K562 (cell line): Measurements from ENCODE around the gene MRPL11. TPM values are rescaled to one million over a fixed set of nuclear protein-coding genes. Genes with fewer than 3 reads are reported as not detected.

Experiments
- CHD4 ChIP-seq: fragments of 200-600 bp; sonication (generic); IDR thresholded peaks from 3 replicates; pipeline ENCODE4 v1.6.1; 2012; ENCODE audit warnings: low read depth, mild to moderate bottlenecking, mixed read lengths, low read length, inconsistent platforms; ENCODE audit not compliant: insufficient read depth, insufficient replicate concordance, poor library complexity, severe bottlenecking
- DIDO1 ChIP-seq: fragments of 450-650 bp; IDR thresholded peaks from 2 replicates; pipeline ENCODE4 v1.6.1; 2016; ENCODE audit warnings: low read depth, missing biosample characterization, missing genetic modification characterization
- FOXK1 ChIP-seq: sonication (generic); formaldehyde crosslinking; IDR thresholded peaks from 2 replicates; pipeline ENCODE4 v1.8.0; 2022; ENCODE audit warnings: missing genetic modification reagents, mild to moderate bottlenecking, borderline replicate concordance
- KAT2B ChIP-seq: IDR thresholded peaks from one replicate; pipeline ENCODE4 v1.6.1; 2012; ENCODE audit warnings: low read depth, mild to moderate bottlenecking, control low read depth, inconsistent platforms, low read length, moderate library complexity
- MED1 ChIP-seq: sonication (generic); formaldehyde crosslinking; IDR thresholded peaks from 2 replicates; pipeline ENCODE4 v1.8.1; 2023; ENCODE audit warnings: missing genetic modification reagents, borderline replicate concordance
- MIER1 ChIP-seq: fragments of 450-650 bp; IDR thresholded peaks from 2 replicates; pipeline ENCODE4 v1.6.1; 2016; ENCODE audit warnings: antibody characterized with exemption, mild to moderate bottlenecking, low read depth
- RBBP5 ChIP-seq: fragments of 200-600 bp; sonication (generic); IDR thresholded peaks from 2 replicates; pipeline ENCODE4 v1.6.1; 2012; ENCODE audit warnings: borderline replicate concordance, mild to moderate bottlenecking, low read length, control low read depth, inconsistent platforms; ENCODE audit not compliant: insufficient read depth, poor library complexity, severe bottlenecking
- SREBF2 ChIP-seq: sonication (generic); formaldehyde crosslinking; IDR thresholded peaks from 2 replicates; pipeline ENCODE4 v1.4.0; 2020; ENCODE audit warnings: mild to moderate bottlenecking, missing genetic modification reagents
- ZBTB7A ChIP-seq: IDR thresholded peaks from 2 replicates; pipeline ENCODE4 v1.6.1; 2011; ENCODE audit warnings: low read depth, mild to moderate bottlenecking, low read length, moderate library complexity, borderline replicate concordance; ENCODE audit not compliant: control insufficient read depth
- ZNF280A ChIP-seq: fragments of 450-650 bp; IDR thresholded peaks from 2 replicates; pipeline ENCODE4 v1.6.1; 2018; ENCODE audit warnings: mild to moderate bottlenecking, low read depth; ENCODE audit not compliant: partially characterized antibody
- ZNF384 ChIP-seq: IDR thresholded peaks from 2 replicates; pipeline ENCODE4 v1.6.1; 2012; ENCODE audit warnings: low read depth, low read length, improper control_type of control experiment
- ZNF551 ChIP-seq: fragments of 250-450 bp; sonication (Bioruptor Pico); IDR thresholded peaks from 2 replicates; pipeline ENCODE4 v1.5.0; 2021; ENCODE audit warnings: mild to moderate bottlenecking, moderate library complexity
- ZNF57 ChIP-seq: fragments of 450-650 bp; formaldehyde crosslinking; IDR thresholded peaks from 2 replicates; pipeline ENCODE4 v1.4.0; 2020; ENCODE audit warnings: mild to moderate bottlenecking, moderate library complexity
- polyA plus RNA-seq, 8 experiments: library from polyadenylated mRNA; depleted of rRNA in 4 of 8; stranded (reverse) in 5 of 8; unstranded in 3 of 8; fragments of >200 nt; fragmentation: Nextera tagmentation in 2 of 8; fragmentation: Illumina TruSeq in 1 of 8; extraction: Ambion mirVana in 2 of 8; extraction: Trizol in 1 of 8; gene quantifications; 2 replicates each; pipeline versions ENCODE4 v1.2.1 to v1.2.3, GENCODE V29; 2011 to 2014; ENCODE audit warnings: inconsistent platforms in 1 of 8, missing spikeins in 1 of 8
- total RNA-seq, 7 experiments: library from RNA; depleted of rRNA in 6 of 7; stranded (reverse); fragments of >200 nt in 6 of 7; fragmentation: Illumina TruSeq in 2 of 7; extraction: Trizol in 2 of 7; gene quantifications; 2 replicates each; pipeline versions ENCODE4 v1.2.1 to v1.2.3, GENCODE V29; 2011 to 2021; ENCODE audit warnings: low replicate concordance in 1 of 7
- TF ChIP-seq, protein P1 (sequence below): fragments of 450-650 bp; formaldehyde crosslinking; IDR thresholded peaks from 2 replicates; pipeline ENCODE4 v1.4.0; 2022; ENCODE audit warnings: mild to moderate bottlenecking, moderate library complexity
- TF ChIP-seq, protein P2 (sequence below), 2 experiments: fragments of 450-650 bp; formaldehyde crosslinking in 1 of 2; IDR thresholded peaks; 2 replicates each; pipeline versions ENCODE4 v1.4.0 to v1.6.1; 2014 to 2020; ENCODE audit warnings: mild to moderate bottlenecking in 2 of 2, borderline replicate concordance in 1 of 2, low read depth in 1 of 2

The MRPL11 gene
- total and polyA plus RNA-seq, 9 of the 15 experiments (the other 6 are each of a cell fraction or from before 2014, with no cell fraction given), result 33.0 to 173 (median 91.9) TPM

GRCh38 chr11:66478729-66479393 lies 40.2 kb upstream of the MRPL11 start (continued):
- TF ChIP-seq ZNF280A, result no peak
- TF ChIP-seq RBBP5, result no peak
- TF ChIP-seq MED1, result no peak
- no peak for TF ChIP-seq DIDO1 (tag)
- no peak for TF ChIP-seq ZNF57 (CRISPR knock-in tag)
- TF ChIP-seq, protein P1, sequence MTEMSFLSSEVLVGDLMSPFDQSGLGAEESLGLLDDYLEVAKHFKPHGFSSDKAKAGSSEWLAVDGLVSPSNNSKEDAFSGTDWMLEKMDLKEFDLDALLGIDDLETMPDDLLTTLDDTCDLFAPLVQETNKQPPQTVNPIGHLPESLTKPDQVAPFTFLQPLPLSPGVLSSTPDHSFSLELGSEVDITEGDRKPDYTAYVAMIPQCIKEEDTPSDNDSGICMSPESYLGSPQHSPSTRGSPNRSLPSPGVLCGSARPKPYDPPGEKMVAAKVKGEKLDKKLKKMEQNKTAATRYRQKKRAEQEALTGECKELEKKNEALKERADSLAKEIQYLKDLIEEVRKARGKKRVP, result no peak
- TF ChIP-seq MIER1, result no peak
- TF ChIP-seq FOXK1 (CRISPR knock-in tag), result no peak
- no peak for TF ChIP-seq ZNF384
- TF ChIP-seq ZNF551 (CRISPR knock-in tag), result no peak
- TF ChIP-seq SREBF2 (CRISPR knock-in tag), result no peak
- TF ChIP-seq CHD4, result peak; percentile 95
- TF ChIP-seq KAT2B, result no peak
- peak; percentile 97 for TF ChIP-seq ZBTB7A
- TF ChIP-seq, protein P2, sequence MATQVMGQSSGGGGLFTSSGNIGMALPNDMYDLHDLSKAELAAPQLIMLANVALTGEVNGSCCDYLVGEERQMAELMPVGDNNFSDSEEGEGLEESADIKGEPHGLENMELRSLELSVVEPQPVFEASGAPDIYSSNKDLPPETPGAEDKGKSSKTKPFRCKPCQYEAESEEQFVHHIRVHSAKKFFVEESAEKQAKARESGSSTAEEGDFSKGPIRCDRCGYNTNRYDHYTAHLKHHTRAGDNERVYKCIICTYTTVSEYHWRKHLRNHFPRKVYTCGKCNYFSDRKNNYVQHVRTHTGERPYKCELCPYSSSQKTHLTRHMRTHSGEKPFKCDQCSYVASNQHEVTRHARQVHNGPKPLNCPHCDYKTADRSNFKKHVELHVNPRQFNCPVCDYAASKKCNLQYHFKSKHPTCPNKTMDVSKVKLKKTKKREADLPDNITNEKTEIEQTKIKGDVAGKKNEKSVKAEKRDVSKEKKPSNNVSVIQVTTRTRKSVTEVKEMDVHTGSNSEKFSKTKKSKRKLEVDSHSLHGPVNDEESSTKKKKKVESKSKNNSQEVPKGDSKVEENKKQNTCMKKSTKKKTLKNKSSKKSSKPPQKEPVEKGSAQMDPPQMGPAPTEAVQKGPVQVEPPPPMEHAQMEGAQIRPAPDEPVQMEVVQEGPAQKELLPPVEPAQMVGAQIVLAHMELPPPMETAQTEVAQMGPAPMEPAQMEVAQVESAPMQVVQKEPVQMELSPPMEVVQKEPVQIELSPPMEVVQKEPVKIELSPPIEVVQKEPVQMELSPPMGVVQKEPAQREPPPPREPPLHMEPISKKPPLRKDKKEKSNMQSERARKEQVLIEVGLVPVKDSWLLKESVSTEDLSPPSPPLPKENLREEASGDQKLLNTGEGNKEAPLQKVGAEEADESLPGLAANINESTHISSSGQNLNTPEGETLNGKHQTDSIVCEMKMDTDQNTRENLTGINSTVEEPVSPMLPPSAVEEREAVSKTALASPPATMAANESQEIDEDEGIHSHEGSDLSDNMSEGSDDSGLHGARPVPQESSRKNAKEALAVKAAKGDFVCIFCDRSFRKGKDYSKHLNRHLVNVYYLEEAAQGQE (IDR thresholded peaks at IDR 0.05; ENCODE audit: borderline replicate concordance), result peak; percentile 77
- TF ChIP-seq, protein P2 (CRISPR knock-in tag; IDR thresholded peaks at IDR 0.05; ENCODE audit: low read depth), result no peak
